Activated effector memory CD4-positive, alpha-beta T cell treated with Interleukin-2 at 50 U/mL for 16 hours (primary cell): ENCODE data around the gene PRKCB.

Source experiments
- DNase-seq: peaks from one replicate; pipeline ENCODE4 v3.0.0-alpha.2; 2020

PRKCB gene

DNA sequence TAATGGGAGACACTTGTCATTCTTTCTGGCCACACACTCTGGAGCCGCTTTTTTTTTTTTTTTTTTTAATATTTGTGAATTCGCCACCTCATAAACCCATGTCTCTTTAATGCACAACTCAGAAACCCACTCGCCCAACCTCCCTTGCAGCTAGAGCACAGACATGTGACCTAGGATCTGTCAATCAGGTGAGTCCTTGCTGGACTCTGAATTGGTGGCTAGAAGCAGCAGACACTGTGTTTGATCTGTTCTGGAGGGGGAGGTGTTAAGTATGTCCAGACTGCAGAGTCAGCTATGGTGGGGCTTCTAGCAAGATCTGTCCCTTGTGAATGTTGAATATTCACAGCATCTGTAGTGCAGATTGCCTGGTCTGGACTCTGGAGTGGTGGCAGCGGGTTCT lies 112.1 kb downstream of the PRKCB start:
- DNase-seq: no peak

DNA sequence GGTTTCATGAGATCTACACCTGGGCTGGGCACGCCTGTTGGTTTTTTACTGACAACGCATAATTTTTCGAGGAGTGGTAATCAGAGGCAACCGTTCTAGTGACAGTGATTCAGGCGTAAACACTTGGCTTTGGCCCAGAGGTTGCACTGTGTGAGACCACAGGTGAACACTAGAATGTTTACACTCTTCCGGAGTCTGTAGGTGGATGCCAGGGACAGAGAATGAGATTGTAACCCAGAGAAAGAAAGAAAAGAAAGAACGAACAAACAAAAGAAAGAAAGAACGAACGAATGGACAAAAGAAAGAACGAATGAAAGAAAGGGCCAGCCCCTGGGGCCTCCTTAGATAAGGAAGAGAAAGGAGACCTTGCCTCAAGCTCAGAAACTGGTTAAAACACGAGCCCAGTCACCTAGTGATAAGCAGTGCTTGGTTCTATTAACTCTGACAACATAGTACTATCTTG lies 113.2 kb downstream of the PRKCB start:
- peak; percentile 67 for DNase-seq

DNA sequence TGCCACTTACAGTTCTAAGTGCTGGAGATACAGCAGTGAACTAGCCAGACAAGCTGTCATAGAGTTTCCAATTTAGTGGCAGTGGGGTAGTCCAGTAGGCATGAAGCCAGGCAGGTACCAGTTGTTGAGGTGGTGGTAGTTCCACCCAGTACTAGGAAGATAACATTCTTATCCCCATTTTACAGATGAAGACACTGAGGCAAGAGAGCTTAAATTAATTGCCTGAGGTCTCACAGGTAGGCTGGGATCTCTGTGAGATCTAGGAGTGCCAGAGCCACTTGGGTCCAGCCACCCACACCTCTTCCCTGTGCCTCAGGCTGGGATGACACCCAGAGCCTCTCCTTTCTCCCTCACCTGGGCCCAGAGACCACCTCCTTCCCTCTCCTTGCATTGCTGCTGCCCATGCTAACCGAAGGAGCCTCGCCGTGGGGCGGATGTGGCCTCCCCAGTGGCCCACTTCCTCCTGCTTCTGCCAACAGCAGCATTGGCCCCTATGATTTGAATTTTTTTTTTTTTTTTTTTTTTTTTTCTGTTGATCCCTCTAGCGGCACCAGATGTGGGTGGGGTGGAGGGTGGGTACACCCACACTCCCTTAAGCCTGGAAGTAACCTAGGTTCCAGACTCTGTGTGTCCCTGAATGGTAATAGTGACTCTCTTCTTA lies 114.0 kb downstream of the PRKCB start:
- peak; percentile 76 for DNase-seq

DNA sequence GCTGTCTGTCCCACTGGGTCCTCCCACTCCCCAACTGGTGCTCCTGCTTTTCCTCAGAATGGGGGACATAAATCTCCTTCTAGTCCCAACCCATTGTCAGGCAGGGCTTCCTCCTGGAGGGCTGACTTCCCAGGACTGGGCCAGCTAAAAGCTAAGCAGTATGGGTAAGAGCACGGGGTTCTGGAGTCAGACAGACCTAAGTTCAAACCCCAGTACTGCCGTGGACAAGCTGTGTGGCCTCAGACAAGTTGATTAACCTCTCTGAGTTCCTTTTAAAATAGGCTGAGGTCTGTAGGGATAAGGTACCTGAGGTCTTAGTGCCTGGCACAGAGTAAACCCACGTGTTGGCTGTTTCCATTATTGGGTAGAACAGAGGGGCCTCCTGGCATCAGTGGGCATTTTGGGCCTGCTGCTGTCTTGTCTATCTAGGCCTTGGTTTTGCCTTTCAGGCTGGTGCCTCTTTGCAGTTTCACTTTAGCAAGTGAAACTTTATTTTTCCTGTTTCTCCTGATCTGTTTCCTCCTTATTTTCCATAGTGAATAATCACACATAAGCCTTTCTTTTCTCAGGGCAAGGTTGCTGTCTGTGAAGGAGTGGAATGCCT lies 114.6 kb downstream of the PRKCB start:
- no peak for DNase-seq

DNA sequence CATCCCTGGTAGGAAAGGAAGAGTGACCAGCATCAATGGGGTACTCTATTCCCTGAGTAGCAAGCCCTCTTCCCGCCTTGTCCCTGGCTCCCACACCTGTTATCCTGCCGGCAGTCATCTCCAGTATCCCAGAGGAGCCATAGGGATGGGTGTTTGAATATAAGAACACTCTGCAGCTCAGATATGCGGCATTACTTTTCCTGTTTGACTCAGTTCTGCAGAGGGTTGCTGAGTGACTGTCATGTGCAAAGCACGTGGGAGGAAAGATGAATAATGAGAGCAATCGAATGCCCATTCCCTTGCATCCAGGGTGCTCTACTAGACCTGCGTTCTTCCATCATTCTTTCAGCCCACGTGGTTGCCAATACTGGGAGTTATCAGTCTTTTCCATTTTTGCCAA lies 115.1 kb downstream of the PRKCB start:
- no peak for DNase-seq

DNA sequence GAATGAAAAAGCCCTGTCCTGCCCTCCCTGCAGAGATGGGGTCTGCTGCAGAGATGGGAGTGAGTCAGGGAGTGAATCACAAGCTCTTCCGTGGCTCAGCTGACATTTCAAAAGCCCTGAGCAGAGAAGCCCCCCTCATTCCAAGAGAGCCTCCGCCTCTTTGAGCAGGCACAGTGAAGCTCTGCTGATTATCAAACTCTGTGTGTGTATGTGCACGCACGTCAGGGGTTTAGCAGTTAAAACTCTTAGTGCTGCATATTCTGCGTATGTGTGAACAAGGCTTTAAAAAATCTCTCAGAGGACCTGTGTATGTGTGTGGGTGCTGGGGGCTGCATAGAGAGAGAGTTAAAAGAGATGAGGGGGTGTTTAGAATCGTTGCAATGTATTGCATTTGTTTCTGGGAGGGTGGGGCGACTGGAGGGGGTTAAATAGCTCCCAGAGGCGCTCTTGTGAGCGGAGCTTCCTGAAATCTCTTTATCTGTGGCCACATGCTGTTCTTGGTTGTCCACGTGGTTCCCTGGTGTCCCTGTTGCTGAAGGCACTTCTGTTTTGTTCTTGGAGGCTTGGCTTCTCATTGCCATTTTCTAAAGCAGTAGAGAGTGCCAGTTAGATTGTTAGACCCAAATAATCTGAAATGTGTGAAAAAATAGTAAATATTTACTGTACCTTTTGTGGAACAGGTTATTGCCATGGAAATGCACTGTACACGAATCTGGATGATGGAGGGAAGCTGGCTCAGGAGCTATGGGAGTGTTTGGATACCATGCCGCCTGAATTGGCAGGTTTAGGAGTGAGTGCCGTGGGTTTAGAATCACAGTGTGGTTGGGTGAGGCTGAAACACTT lies 116.6 kb downstream of the PRKCB start:
- DNase-seq: no peak

DNA sequence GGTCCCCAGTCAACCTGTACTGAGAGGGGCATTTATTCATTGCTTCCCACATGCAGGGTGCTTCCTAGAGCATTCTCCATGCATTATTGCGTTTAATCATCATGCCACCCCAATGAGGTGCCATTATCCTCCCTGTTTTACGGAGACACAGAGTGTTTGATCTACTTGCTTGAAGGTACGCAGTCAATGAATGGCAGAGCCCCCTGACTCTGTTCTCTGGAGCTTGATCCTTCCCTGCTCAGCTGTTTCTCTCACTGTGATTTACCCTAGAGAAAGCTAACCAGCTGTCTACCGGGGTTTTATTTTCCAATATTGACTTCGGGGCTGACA lies 117.2 kb downstream of the PRKCB start:
- DNase-seq: no peak

DNA sequence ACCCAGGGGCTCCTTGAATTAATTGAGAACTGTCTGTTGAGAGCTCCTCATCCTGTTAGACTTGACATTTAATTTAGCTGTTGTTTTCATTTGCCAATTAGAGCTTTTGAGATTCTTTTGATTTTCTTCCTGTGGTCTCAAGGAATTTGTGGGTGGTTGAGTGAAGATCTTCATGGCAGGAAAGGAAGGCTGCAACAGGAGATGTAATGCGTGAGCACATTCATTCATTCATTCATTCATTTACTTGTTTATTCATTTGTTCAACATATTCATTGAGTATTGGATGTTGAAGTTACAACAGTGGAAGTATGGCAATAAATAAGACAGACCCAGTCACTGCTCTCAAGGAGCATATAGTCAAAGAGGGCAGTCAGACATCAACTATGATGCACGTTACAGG lies 117.7 kb downstream of the PRKCB start:
- DNase-seq: no peak

DNA sequence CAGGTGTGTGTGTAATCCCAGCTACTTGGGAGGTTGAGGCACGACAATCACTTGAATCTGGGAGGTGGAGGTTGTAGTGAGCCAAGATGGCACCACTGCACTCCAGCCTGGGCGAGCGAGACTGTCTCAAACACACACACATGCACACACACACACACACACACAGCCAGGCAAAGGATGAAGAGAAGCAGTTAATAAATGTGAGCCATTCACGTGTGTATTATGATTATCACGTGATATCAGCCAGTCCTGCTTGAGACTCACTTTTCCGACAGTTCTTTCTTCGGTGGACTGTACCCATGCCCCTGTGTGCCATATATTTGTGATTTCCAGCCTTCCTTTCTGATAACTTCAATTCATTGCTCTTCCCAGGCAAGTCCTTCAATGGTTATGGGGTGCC lies 119.3 kb downstream of the PRKCB start:
- no peak for DNase-seq

DNA sequence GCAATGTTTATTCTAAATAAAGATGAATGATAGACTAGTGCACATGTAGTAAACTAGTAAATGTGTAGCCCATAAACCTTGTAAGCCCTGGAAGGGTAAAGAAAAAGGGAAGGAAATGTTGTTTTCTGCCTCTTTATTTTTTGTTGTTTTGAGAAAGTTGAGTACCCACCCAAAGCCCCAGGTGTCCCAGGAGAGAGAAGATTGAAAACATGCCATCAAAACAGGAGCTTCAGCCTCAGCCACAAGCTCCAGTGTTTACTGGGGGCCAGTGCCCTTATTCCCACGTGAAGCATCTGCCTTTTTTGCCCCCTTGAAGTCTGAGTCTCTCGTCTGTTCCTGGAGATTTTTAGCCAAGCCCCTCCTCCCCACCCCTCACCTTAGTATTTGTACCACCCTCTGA lies 121.5 kb downstream of the PRKCB start:
- DNase-seq: no peak

DNA sequence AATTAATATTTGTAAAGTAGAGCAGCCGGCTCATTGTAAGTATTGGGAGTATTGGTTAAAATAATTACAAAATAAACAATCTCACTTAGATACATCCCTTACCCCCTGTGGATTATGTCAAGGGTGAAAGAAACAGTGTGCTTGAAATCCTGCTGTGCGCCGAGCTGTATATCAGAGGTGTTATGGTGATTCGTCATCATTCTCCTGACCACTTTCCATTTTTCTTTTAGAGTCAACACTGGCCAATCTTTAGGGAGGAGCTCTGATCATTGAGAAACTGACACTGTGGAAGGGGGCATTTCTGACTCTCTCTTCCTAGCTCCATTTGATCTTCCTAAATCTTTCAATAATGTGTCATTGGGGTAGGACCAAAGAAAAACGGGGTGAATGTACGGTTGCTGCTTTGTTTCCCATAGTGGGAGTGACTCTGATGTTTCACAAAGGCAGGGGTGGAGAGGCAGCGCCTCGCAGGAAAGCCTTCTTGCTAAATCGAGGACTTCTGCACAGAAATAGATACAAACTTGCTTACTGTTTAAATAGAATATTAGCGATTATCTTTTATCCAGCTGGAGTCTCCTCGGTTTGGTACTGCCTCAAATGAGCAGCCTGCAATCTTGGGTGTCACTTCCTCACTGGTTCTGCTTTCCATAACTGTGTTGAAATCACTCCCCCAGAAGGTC lies 123.4 kb downstream of the PRKCB start:
- DNase-seq: no peak

DNA sequence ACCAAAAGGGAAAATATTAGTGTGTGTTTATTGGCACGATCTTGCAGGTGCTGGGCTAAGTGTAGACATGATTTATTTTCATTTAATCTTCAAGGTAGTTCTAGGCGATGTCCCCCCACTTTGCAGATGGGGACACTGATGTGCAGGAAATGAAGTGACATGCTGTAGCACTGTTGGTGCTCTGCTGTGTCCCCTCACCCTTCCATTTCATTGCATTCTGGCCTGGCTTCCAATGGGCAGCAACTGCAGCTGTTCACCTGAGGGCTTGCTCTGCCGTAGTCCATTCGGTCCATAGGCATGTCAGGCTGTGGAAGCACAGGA lies 123.9 kb downstream of the PRKCB start:
- no peak for DNase-seq

DNA sequence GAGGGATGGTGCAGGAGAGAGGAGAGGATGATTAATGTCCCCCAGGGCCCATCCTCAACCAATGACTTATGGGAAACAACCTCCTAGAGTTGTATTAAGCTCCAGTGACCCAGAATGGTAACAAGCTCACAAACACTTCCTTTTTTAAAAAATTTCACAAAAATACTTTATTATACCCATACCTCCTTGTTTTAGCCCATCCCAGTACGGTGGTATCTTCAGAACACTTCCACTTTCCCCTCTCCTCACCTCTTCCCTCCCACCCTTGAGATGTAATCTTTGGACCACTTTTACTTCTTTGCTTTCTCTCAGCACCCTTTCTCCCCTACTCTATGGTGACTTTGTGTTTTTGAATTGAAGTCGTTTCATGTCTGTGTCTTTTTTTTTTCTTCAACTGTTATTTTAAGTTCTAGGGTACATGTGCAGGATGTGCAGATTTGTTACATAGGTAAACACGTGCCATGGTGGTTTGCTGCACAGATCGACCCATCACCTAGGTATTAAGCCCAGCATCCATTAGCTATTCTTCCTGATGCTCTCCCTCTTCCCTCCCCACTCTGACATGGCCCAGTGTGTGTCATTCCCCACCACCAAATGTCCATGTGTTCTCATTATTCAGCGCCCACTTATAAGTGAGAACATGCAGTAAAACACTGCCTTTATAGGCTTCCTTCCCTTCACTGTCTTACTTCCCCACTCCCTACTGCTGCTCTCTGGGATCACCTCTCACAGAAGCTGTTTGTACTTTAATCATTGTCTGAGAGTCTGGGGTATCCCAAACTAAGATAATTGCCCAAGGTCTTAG lies 124.5 kb downstream of the PRKCB start:
- DNase-seq: no peak

DNA sequence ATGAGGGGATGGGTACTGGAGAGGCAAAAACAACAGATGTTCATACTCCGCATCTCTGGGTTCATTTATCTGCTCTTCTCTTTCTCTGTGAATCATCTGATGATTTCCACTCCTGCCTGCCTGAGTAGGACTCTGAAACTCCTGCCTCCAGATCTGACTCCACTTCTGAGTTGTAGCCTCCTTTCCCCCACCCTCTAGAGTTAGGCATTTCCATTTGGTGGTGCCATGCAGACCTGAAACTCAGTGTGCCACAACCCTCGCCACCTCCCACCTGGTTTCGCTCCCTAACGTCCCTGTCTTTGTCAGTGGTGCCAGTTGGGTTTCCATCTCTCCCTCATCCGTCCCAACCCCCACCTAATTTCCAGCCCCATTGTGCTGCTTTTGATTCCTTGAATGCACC lies 126.2 kb downstream of the PRKCB start:
- DNase-seq: no peak

DNA sequence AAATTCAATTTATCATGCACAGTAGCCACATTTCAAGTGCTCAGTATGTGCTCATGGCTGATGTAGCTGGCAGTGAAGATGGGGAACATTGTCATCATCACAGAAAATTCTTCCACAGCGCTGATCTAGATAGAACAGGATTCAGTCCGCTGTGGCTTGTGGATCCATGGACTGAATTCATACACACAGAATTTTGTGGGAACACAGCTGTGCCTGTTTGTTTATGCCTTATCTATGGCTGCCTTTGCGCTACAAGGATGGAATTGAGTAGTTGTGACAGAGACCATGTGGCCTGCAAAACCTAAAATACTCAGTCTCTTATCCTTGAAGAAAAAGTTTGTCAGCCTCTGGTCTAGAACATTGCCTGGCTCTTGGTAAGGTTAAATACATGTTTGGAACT lies 128.4 kb downstream of the PRKCB start:
- no peak for DNase-seq

DNA sequence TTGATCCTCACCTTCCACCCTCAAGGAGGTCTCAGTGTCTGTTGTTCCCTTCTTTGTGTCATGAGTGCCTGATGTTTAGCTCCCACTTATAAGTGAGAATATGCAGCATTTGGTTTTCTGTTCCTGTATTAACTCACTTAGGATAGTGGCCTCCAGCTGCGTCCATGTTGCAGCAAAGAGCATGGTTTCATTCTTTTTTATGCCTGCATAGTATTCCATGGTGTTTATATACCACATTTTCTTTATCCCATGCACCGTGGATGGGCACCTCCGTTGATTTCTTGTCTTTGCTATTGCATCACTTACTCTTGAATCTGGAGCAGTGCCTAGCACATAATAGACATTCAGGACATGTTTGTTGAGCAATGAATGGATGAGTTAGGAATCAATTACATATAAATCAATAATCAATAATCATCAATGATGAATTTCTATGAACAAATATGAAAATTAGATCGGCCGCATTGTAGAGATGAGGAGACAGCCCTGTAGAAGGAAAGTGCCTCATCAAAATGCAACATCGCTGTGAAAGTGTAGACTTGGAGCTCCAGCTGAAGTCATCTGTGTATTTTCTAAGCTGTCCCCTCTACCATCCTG lies 129.5 kb downstream of the PRKCB start:
- no peak for DNase-seq

DNA sequence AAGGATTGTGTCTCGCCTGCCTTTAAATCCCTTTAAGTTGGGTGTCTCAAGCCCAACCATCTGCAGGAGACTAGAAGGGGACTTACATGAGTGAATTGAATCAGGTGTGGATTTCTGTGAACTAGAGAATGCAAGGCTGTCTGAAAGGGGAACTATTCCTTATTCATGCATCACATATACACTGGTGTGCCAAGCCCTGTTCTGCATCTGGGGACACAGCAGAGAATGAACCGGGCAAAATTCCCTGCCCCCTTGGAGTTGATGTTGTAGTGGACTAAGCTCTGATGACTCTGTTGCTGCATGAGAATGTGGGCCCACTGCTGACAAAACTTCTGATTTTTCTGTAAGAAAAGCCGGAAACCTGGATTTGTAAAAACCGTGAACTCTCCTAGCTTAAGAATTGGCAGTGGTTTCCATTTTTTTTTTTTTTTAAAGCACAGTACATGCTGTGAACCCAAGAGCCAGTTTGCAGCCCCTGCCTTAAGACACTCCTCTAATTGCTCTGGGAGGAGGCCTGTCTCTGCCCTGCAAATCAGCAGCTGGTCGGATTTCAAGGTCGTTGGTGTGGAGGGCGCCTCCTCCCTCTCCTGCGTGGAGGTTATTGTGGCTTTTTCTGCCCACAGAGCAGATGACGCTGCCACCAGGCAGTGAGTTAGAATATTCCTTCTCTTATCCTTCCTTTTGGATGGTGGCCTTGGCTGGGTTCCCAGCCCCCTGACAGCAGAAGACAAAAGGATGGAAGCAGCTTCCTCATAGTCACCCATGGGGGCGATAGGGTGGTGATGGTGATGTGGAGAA lies 131.0 kb downstream of the PRKCB start:
- DNase-seq: no peak

DNA sequence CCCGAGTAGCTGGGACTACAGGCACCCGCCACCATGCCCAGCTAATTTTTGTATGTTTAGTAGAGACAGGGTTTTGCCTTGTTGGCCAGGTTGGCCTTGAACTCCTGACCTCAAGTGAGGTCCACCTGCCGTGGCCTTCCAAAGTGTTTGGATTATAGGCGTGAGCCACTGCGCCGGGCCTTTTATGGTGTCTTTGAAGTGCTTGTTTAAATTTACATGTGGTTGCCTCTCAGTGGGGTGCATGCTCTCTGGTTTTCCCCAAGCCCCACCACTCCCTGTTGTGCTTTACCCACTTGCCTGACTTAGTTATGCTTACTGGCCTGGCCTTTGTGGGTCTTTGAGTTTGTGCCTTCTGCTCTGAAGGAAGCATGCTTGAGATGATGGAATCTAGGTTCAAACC lies 132.0 kb downstream of the PRKCB start:
- DNase-seq: no peak

DNA sequence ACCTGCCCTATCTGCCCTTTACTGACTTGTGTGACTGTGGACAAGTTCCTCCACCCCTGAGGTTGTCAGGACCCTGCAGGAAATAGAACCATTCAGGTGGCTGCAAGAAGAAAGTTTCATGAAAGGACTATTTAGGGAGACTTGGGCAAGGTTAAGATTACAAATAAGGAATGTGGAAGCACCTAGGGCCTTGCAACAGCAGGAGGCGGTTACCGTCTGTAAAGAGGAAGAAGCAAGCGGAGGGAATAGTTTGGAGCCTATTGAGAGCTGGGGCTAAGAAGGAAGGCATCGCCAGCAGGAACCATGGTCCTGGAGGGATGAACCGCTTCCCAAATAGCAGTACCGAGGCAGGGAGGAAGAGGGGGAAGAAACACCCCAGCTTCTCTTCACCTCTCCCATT lies 132.4 kb downstream of the PRKCB start:
- DNase-seq: no peak

DNA sequence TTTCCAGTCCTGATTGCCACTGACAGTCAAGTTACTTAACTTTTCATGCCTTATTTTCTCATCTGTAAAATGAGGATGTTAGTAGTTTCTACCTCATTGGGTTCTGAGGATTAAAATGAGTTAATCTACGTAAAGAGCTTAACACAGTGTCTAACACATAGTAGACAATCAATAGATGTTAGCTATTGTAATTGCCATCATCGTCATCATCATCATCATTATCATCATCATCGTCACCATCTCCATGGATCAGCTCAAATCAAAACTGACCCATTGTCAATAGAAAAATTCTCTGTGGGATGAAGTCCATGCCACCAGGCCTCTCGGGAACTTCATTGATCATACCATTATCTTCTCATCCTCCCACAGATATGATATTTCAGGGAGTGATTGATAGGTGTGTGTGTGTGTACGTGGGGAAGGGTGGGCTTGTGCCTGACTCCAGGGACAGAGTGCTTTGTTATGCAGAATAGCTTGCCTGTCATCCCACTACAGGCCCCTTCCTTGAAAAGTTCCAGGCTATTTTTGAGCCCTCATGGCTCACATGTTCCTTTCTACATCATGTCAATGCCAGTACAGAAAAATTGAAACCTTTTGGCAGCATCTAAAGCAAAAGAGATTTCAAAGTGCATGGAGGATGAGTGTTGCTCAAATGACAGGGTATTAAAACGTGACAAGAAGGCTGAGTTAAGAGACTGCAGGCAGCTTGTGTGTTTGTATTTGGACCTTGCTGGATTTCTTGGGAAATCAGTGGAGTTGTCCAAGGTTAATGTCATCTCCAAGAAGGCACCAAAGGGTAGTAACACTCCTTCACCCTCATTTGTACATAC lies 133.9 kb downstream of the PRKCB start:
- no peak for DNase-seq

DNA sequence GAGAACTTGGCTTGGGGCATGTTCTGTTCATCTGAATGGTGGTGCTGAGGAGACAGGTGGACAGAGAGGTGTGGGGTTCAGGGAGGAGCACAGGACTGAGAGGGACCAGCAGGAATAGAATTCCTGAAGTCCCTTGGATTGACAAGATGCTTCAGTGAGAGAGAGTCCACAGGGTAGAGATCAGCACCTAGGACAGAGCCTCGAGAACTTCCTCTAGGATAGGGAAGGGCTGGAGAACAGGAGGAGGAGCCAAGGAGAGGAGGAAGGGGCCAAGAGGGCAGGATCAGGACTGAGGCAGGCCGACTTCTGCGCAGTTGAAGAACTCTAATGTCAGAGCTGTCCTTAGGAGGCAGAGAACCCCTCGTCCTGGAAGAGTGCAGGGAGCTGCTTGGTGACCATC lies 138.4 kb downstream of the PRKCB start:
- no peak for DNase-seq
